Activated CD8-positive, alpha-beta memory T cell treated with anti-CD3 and anti-CD28 coated beads for 4 hours (primary cell): ENCODE measurements around the gene MAMDC2.

Experiments
- DNase-seq, 2 donors: peaks; one replicate each; pipeline ENCODE4 v3.0.0-alpha.2; 2020; ENCODE audit warnings: low read depth in 2 of 2

Gene MAMDC2

DNA sequence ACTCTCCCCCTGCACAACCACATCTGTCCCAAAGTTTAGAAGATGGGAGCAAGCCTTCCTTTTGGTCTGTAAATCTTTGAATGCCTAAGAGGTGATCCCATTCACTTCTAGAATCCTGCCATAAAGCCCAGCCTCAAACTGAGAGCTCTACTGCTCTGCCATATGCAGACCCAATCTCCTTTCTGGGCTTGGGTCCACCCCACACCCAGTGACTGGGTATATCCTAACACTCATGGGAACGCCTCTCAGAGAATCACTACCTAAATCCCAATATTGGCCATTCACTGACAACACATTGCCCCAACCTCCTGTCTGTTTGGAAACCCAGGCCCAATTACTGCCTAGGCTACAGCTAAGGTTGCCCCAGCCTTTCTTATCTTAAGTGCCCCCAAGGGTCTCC is 90.7 kb downstream of the MAMDC2 start:
- no peak for DNase-seq

DNA sequence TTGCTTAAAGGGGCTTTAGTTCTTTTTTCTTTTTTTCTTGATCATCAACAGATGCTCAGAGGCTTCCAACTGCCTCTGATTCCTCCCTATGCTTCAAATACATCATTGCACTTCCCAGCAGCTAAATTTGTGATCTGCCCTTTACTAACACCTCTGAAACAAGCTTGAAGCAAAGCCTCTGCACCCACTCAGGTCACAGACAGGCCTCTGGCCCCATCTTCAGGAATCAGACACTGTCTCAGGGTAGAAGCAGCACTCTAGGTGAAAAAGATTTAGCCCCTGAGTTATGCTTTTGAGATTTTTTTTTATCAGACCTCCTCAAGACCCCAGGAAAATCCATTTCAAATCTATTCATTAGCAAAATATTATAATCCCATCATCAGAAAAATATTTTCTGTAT is 91.5 kb downstream of the MAMDC2 start:
- no peak for DNase-seq

DNA sequence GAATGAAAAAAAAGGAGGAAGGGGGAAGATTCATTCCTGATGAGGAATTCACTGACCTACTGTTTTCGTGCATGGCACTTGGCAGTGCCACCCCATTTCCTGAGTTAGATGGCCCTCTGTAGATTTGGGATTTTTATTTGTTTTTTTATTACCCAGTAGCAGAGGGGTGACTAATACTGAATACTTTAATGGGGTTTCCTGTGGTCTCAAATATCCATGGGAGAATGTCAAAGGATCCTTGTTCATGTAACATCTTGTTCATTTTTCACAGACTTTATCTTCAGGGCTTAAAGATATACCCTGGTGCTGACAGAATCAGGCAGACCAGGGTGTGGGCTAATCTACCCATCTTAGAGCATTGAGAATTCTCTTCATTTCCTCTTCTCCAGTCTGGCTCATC is 93.0 kb downstream of the MAMDC2 start:
- no peak for DNase-seq

DNA sequence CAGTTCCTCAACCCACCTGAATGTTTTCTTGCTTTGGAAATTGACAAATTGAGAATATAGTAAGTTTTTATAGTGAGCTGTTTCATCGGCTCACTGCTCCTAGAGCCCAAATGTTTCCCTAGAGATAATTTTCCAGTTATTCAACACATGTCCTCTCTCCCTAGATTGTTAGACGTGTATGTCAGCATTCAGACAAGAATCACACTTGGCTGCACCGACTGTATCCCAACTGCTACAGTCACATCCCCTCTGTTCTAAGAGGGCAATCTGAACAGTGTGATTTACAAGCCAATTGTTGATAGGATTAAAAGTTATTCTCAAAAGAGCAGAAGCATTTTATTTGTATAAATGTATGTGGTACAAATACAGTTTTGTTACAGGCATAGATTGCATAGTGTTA is 93.9 kb downstream of the MAMDC2 start:
- no peak for DNase-seq

DNA sequence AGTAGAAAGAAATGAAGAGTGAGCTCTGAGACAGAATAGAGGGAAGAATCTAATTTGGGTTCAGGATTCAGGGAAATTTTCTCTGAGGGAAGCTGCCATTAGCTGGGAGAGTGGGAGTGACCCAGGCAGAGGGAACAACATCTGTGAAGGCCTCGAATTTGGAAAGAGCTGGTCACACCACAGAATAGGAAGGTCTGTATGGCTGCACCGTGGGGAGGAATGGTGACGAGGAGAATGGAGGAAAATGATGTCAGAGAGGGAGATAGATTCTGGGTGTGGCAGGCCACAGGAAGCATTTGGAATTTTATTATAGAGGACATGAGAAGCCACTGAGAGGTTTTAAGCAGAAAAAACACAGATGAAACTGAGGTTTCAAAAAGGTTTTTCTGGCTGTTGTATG is 98.5 kb downstream of the MAMDC2 start:
- DNase-seq = no peak

DNA sequence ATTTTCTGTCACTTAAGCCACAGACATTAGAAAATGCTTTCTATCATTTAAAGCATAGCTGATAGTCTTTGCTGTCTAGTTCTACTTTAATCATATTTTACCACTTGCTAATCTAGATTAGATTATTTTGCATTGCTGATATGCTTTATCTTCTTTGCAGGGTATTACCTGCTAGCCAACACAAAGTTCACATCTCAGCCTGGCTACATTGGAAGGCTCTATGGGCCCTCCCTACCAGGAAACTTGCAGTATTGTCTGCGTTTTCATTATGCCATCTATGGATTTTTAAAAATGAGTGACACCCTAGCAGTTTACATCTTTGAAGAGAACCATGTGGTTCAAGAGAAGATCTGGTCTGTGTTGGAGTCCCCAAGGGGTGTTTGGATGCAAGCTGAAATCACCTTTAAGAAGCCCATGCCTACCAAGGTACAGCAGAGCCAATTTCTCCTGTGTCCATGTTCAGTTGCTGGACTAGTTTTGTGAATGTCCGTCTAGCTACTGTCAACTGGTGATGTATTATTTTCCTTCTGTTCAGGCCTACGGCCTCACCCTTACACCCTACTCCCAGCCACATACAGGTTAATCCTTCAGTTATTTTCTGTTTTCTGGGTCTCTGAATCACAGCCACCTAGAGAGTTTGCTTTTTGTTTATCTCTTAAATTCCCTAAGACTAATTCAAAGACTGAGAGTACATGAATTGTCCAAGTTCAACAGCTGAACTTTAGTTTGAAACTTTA is 99.9 kb downstream of the MAMDC2 start:
- no peak for DNase-seq

DNA sequence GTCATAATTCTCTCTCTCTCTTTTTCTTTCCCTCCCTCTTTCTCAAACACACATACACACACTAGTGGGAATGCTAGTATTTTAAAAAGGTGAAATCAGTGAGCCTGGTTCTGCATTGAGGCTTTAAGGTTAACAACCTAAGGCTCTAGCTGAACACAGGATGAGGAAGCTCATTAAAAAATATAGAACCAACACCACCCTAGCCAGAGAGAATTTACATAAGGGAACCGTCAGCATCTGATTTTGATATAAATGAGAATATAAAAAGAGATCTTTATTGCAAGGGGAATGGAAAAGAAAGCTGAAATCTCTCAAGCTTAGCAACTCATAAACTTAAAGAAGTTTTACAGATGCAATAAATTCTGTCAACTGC is 100.5 kb downstream of the MAMDC2 start:
- no peak for DNase-seq

DNA sequence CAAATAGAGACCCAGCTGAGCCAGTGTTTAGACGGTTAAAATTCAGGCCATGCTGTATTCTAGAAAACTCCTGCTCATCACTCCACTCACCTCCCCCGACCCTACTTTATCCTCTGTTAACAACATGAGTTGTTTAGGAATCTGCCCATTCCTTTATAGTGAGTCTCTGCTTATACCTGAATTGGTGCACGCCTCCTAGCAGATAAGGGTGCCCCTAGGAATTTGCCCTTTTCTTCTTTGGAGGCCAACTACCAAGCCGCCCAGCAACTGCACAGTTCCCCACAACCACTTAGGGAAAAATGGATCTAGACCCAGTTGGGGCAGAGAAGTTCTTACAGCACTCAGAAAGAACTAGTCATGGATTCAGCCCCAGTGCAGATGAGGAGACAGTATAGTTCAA is 102.3 kb downstream of the MAMDC2 start:
- DNase-seq = no peak

DNA sequence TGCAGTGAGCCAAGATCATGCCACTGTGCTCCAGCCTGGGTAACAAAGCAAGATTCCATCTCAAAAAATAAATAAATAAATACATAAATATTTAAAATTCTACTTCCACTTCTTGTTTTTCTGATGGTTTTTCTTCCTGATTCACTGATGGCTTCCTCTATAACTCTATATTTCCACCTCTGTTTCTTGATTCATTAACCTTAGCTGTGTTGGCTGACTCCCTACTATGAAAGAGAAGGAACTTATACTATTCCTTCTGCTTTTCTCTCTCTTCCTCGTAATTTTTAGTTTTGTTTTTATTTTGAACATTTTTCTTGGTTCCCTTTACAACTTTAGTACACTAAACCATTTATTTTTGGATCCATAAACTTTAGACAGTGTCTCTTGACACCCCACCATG is 103.5 kb downstream of the MAMDC2 start:
- no peak for DNase-seq

DNA sequence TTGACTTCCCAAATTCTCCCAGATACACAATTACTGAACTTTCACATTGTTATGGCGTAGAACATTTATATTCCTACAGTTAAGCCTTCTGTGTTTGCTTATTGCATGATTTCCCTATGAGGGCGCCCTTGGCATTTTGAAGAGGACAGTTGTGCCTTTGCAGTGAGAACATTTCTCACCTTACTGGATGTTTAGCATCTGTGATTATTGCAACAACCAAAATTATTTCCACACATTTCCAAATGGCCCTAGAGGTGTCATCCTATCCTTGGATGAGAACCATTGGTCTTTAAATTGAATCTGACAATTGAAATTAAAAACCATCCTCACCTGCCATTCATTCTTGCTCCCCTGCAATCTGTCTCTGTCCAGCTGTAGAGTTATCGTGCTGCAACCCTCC is 104.0 kb downstream of the MAMDC2 start:
- DNase-seq = no peak

DNA sequence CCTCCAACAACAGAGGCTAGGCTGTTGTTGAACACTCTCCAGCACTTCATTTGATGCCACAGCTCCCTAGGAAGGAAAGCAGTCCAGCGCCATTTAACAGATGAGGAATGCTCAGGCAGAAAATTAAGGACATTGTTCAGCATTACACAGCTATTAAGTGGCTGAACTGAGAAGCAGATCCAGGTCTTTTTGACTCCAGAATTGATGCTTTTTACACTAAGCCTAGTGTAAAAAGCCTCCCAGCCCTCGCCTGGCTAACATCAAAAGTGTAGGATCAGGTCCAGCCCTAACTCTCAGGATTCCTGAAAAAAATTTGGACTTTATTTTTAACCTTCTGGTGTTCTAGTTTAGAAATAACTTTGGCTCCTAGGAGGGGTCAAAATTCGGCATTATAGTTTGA is 108.7 kb downstream of the MAMDC2 start:
- no peak for DNase-seq

DNA sequence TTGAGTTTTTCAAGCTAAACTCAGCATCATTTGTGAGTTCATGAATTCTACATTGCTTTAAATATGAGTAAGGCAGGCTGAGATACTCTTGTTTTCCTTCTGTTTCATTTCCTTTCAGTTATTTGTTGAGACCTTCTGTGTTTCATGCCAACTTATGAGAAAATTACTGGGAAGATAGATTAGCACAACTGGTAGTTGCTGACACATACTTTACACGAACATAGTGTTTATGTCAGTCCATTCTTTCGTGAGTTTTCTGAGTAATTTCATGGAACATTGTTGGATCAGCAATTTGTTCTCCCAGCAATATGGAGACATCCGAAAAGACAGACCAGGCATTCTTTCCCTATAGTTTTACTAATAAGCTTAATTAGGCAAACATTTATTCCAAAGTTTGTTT is 113.1 kb downstream of the MAMDC2 start:
- no peak for DNase-seq

DNA sequence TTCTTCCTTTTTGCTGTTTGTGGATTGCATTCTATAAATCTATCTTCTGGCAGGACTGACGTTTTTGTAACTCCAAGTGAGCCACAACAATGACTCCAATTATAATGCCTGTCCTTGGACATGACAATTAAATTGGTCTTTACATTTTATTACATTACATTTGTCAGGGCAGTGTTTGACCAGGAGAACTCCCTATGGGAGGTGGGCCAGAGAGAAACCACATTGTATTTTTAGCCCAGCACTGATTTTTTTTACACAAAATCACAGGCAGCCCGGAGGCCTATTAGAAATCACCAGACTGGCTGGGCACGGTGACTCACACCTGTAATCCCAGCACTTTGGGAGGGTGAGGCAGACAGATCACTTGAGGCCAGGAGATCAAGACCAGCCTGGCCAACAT is 116.0 kb downstream of the MAMDC2 start:
- DNase-seq = no peak

DNA sequence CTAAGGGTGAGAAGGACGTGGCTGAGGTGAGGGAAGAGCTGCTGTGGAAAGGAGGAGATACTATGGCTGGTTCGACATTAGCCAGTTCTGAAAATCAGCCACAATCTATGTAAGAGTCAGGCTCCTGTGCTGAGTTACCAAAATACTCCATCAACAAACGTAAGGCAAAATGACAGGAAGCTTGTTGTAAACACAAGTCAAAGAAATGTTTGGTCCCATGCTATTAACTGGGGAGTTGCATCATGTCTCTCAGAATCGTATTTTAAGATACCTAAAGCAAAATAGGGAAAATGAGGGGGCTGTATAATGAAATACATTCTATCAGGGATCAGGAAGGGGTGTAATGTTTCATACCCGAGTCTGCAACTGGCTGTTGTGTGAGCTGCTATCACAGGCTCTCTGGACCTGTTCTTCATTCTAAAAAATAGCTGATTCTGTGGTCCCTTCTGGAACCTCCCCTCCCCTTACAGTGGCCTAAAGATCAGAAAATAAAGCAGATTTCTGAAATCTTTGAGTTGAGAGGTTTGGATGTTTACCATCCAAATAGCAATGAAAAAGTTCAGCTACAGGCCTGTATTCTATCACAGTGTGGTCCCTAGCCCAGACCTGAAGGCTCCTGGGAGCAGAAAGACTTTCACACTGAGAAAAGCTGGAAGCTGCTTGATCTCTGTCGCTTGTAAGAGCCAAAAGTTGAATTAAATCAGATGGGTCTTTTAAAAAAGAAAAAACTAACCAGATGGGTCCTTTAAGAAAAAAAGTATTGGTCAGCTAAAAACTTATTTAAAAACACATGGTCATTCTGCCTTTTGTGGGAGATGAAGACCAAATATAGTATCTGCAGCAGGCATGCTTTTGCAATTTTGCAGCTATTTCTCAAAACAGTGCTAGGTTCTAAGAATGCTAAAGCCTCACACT is 117.3 kb downstream of the MAMDC2 start:
- no peak for DNase-seq

DNA sequence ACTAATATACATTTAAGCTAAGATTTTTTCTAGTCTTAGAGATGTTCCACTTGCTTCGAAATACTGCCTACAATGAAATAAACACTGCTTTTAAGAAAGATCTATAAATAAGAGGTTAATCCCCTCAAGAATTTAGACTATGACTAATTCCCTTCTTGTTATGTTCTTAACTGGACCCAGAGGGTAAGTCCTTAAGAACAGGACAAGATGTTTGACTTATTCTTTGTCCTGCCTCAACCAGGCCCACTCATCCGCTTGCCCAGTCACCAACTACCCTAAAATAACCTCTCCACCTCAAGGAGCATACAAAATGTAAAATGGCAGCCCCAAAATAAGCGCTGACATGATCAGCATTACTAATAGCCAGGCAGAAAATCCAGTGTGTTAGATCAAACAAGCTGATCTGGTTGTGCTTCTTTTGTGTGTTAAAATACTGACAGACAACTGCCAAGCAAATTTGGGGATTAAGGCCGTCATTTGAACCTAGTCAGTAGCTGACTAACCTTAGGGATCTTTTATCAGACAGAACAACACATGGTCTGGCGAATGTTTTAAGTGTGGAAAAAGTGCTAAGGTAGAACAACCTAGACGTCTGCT is 121.5 kb downstream of the MAMDC2 start:
- DNase-seq = no peak

DNA sequence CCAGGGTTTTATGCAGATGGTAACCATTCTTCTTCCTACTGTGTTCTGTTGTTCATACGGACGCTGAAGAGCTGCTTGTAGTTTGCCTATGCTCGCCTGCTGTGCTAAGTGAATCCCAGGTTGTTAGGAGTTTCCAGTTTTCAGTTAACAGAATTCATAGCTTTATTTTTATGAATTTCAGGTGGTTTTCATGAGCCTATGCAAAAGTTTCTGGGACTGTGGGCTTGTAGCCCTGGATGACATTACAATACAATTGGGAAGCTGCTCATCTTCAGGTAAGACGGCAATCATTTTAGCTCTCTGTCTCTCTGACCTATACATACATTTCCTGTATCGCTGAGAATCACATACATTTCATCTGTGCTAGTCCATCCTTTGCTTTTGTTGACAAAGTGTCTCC is 124.9 kb downstream of the MAMDC2 start:
- no peak for DNase-seq

DNA sequence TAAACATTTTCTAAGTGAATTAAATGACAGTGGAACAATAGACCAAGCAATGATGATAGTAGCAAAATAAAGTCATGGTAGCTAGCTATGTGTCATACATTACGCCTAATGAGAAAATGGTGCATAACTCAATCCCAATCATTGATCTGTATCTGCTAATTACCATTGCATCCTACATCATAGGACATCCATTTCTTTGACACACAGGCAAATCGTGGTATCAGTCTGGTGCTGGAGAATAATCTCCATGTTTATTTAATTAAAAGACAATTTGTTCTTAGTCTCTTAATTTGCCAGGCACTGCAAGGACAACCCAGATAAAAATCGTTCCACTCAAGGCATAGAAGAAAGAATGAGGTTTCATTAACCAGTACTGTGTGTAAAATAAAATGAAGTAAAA is 125.6 kb downstream of the MAMDC2 start:
- no peak for DNase-seq

DNA sequence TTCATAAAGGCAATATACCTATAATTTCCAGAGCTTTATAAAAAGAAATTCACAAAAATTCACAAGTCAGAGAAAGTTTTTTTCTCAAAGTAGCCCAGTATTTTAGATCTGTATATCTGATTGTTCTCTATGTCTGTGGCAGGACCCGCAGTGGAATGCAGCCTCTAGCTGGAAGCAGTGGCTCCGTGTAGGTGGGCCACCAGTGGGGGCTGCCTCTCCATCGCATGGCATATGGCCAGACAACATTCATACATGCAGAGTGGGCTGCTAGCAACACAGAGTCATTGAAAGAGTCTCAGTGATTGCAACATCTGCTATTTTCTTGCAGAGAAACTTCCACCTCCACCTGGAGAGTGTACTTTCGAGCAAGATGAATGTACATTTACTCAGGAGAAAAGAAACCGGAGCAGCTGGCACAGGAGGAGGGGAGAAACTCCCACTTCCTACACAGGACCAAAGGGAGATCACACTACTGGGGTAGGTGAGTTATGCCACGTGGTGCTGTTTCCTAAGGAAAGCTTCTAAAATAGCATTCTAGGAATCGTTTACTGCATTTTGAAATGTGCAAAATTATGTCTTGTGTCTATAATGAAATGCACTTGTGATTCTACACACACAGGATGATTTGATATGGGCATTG is 126.6 kb downstream of the MAMDC2 start:
- DNase-seq = no peak

DNA sequence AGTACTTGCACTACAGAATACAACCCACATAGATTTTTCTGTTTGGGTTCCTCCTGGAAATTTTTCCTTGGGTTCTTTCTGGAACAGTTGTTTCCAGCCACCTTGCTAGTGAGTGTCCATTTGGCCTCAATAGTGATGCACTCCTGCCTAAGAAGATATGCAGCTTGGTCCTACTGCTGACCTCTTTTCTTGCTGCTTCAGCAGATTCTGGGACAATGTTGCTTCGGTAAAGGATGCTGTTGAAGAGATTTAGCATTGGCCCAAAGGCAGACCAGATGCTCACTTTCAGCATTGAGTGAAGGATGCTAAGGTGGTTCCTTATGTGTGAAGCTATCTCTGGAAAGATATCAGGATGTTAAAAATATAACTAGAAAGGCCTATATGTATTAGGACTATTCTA is 128.9 kb downstream of the MAMDC2 start:
- DNase-seq = no peak

DNA sequence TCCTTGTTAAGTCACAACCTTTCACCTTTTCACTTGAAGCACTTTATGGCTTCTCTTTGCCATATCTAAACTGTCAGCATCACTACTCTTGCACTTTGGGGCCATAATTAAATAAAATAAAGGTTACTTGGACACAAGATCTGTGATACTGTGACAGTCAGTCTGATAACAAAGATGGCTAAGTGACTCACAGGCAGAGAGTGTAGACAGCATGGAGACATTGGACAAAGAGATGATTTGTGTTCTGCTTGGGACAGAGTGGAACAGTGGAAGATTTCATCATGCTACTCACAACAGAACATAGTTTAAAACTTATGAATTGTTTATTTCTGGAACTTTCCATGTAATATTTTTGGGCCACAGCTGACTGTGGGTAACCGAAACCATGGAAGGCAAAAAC is 133.5 kb downstream of the MAMDC2 start:
- no peak for DNase-seq

DNA sequence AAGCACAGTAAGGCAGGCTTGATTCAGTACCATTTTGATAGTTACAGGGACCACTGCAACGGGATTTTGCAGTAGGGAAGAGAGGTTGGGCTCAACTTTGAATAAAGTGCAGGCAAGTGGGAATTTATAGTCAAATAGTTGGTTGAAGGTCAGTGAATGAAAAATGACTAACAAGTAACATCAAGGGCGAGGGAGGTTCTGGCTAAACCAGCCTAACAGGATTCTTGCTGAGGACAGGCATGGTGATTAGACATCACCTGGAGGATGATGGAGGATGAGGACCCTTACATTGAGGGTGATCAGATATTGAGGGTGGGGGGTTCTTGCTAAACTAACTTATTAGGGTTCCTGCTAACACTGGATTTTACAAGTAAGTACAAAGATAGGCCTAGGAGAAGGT is 149.1 kb downstream of the MAMDC2 start:
- no peak for DNase-seq

DNA sequence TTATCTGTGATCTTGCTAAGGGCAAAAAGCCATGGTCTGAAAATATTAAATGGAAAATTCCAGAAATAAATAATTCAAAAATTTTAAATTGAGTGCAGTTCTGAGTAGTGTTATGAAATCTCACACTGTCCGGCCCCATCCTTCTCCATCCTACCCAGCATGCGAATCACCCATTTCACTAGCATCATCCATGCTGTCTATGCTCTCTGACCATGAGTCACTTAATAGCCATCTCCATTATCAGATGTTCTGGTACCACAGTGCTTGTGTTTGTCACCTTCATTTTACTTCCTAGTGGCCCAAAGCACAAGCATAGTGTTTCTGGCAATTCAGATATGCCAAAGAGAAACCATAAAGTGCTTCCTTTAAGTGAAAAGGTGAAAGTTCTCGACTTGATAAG is 151.8 kb downstream of the MAMDC2 start:
- no peak for DNase-seq
